ENCODE measurements around the gene CCNG1.

GRCh38 chr5:163453705-163454104 lies 16.3 kb downstream of the CCNG1 start:
- no peak for TF ChIP-seq CTCF (conservative IDR thresholded peaks at IDR 0.05; ENCODE audit: low read depth, low read length)
- no peak for TF ChIP-seq EZH2phosphoT487 (IDR thresholded peaks at IDR 0.05; ENCODE audit: borderline replicate concordance, low read length)
- TF ChIP-seq EZH2 (IDR thresholded peaks at IDR 0.05; ENCODE audit: low read length, unreplicated experiment), result no peak
